G401.6 (cell line): ENCODE results near the gene NOS1AP.

Experiments
- FAIRE-seq: peaks from 2 replicates; lab custom pipeline; 2012; peaks lifted over from hg19 to GRCh38; lab: Jason Lieb, UNC

NOS1AP gene

DNA sequence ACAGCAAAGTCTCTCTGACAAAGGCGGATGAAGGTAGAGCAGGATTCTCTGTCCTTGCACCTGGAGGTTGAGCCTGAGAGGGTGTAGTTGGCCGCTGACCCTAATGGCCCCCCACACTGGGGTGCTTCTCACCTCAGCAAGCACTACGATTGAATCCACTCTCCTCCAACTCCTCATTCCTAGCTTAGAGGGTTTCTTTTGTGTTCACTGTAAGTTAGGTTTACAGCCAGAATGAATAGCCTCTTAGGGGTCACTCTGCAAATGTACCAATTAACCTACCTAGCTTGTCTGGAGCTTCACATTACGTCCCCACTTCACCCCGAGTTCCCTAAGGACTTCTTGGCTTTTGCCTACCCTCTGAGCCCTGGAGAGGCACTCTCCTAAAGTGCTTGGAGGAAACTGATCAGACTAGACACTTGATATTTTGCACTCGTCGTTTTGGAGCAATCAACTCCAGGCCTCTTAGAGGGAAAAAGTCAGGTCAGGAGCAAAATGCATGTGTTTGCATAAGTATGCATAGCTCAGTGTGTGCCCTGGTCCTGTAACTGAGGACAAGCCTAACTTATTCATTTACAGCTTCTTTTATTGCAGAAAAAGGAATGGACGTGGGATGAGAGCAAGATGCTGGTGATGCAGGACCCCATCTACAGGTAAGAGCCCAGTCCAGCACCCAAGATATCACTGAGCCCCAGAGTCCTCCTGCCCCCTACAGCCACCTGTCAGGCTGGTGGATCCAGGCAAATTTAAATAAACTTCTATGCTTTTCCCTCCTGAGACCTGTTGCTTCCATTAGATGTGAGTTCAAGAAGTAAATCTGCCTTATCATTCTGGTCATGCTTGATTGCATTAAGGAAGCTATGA, 230.8 kb downstream of the NOS1AP start:
- FAIRE-seq, result no peak

DNA sequence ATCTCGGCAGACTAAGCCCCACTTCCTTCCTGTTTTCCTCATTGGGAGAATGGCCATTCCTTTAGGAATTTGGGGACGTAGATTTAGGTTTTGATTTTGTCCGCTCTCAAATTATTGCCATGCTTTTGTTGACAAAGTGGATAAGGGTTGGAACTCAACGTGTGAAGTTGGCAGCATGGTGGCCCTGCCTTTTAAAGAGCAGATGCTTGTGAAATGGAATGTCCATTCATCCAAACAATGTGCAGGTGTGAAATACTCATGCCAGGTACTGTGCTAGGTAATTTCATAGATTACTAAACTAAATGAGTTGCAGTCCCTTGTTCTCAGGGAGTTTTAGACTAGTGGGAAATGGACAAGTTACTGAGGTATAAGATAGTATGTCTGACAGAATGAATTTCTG, 232.2 kb downstream of the NOS1AP start:
- no peak for FAIRE-seq

DNA sequence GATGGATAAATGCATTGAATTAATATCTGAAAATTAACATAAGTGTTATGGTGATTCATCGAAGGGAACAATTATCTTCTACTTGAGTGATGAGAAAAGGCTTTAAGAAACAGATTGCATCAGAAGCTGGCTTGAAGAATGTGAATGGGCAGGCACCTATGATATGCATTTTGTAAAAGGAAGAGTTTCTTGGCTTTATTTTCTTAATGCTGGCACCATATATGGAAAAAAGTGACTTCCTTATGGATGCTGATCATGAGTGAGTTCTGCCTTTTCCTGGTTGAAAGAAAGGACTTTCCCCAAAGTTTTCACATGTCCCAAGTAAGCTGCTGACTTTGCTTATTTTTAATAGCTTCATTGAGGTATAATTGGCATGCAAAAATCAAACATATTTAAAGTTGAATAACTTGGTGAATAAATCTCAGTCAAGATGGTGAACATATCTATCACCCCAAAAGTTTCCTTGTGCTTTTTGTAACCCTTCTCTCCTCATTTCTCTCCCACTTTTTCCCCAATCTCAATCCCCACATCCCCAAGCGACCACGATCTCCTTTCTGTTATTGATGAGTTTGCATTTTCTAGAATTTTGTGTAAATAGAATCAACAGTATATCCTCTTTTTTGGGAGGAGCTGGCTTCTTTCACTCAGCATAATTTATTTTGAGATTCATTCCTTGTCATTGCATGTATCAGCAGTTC, 233.0 kb downstream of the NOS1AP start:
- FAIRE-seq, result no peak

DNA sequence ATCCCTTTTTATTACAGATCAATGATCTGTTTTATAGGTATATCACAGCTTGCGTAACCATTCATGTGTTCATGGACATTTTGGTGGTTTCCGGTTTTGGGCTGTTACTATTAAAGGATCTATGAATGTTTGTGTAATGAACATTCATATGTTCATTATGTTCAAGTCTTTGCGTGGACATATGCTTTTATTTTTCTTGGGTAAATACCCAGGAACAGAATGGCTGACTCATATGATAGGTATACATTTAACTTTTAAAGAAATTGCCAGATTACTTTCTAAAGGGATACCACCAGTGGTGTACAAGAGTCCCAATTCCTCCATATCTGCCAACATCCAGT, 233.5 kb downstream of the NOS1AP start:
- FAIRE-seq, result no peak

DNA sequence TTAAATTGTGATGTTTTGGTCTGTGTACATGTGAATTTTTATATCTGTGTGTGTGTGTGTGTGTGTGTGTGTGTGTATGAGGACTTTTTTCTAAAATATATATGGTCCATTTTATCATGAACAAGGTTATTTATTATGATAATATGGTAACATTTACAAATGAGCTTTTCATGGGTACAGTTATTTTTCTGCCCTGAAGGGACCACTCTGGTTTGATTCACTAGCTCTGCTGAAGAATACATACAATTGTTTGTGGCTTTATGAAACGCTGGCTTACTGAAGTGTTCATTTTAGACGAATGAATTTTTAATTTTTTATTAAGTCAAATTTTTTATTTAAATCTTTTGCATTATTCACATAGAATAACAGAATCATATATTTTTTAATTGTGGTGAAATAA, 235.2 kb downstream of the NOS1AP start:
- no peak for FAIRE-seq

DNA sequence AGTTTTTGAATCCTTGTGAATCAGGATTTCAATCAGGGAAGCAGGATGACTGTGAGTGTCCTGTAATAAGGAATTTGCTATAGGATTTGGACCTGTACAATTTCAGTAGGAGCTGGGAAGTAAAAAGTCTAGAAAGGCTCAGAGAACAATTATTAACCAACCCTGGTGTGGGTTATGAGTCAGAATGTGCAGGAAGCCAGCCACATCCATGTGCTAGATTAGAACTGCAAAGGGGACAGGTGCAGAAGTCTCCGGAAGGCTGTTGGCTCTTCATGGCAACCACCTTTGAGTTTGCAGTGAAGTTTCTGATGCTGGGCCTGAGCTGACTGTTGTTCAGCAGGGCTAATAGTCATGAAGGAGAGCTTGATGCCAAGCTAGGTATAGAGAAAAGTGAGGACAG, 236.5 kb downstream of the NOS1AP start:
- no peak for FAIRE-seq

DNA sequence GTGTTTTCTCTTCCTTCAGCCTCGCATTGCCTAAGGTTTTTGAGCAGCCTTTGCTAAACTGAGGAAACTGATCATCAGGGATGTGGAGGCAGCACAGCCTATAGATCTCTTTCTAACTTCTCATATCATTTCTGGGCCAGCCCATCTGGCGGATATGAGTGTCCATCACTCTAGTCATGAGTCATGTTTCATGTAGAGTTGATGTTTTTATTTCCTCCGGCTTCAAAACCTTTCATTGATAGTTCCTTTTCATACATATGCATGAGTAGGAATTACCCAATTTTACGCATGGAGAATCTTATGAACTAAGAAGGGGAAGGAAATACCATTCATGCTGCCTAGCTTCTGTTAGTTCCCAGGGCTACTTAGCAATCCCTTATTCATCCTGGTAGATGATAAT, 240.8 kb downstream of the NOS1AP start:
- no peak for FAIRE-seq

DNA sequence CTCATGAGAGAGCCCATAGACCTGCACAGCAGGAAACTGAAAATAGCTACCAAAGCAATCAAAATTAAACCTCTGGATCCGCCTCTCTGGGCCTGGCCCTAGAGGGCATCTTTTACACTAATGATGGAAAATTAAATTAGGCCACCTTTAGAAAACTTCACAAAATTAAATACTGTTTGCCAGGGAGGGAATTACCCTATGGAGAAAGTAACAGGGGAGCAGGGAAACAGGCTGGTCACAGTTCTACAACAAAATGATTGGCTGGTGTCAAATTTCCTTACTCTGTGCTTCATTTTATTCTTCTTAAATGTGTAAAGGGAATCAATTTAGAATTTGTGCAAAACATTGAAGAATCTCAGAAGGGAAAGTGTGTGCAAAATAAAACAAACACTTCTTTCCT, 244.7 kb downstream of the NOS1AP start:
- FAIRE-seq, result no peak

DNA sequence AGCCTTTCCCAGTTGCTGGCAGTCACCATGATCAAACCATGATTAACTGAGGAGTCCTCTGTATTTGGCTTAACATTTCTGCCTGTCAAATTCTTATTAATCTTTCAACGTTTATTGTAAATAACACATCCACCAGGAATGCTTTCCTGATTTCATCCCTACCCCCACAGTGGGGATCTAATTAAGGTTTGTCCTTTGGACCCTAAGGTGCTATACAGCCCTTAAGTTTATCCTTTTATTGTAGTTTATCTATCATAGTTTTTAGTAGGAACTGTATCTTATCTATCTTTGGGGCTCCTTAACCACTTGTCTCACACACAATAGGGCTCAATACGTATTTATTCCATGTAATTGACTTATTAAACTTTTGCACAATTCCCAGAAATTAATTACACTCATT, 246.2 kb downstream of the NOS1AP start:
- no peak for FAIRE-seq

DNA sequence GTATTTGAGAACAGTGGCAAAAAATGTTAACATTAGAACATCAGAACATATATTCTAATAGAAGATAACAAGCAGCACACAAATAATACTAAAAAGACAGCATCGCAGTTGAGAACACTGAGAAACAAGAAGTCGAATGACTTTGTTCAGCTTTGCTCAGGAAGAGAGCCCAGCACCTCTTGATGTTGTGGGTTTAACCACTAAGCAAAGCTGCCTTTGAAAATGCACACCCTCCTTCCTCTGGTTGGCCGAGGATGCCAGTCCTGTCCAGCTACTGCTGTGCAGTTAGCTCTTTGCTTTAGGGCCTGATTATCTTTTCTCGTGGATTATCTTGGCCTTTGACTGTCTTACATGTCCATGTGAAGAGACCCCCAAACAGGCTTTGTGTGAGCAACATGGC, 246.7 kb downstream of the NOS1AP start:
- no peak for FAIRE-seq

DNA sequence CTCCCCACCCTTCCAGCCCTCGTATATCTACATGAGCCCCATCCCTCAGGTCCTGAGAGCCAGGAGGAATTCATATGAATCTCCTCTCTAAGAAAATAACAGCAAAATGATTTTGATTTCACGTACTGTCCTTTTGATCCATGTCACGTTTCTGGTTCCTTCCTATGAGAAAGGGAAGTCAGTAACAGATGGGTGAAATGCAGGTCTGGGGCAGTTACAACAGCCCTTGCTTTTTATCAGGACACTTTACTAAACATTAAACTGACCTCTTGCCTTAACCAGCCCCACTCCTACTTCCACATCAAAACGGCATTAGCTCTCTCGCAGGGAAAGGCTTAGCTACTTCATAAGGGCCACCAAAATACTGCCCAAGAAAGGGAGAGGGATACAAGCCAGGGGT, 248.1 kb downstream of the NOS1AP start:
- FAIRE-seq, result no peak

DNA sequence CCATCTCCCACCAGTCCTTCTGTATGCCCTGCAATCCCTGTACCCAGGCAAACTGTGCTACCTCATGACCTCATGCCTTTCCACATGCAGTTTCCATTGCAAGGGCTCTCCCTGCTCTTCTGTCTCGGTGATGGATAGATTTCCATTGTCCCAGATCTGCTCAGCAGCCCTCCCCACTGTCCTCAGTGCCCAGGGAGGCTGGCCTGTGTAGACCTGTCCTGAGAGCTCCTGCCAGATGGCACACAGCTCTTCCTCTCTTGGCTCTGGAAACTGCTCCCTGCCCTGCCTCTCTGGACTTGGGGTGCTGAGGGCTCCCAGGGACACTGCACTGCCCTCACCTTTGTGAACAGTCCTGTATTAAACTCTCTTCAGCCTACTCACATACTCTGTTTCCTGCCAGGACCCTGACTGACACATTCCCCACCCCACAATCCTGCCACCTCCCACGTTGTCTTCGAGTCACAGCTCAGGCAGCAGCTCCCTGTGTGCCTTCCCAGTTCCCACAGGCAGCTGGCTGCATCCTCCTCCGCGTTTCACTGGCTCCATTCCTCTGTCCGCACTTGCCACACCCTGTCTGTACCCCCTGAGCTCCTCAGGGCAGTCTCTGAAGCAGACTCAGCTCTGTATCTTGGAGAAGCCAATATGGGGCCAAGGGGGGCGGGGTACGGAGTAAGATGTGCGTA, 250.1 kb downstream of the NOS1AP start:
- FAIRE-seq, result no peak

DNA sequence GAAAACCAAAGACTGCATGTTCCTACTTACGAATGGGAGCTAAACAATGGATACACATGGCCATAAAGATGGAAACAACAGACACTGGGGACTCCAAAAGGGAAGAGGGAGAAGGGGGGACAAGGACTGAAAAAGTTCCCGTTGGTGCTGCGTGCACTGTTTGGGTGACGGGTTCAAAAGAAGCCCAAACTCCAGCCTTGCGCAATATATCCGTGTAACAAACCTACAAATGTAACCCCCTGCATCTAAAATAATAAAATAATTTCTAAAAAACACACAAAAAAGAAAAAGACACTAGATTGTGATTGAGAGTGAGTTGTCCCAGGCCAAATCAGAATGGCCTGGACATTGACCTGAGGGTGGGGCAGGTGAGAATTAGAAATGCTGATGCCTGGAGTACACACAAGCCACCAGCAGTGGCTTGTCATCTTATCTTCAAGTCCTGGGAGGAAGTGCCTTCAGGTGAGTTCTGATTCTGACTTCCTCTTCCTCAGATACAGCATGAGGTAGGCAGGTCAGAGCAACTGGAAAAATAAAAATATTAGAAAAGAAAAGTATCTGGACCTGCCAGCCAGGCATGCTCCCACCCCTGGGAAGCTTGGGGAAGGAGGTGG, 252.4 kb downstream of the NOS1AP start:
- FAIRE-seq, result no peak

DNA sequence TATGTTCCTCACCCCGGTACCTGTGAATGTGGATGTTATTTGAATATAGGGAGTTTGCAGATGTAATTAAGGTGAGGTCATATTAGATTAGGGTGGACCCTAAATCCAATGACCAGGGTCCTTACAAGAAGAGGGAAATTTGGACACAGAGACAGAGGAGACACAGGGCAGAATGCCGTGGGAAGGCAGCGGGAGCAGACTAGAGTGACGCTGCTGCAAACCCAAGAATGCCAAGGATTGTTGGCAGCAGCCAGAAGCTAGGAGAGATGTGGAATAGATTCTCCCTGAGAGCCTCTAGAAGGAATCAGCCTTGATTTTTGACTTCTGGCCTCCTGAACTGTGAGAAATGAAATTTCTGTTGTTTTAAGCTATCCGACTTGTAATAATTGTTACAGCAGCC, 253.5 kb downstream of the NOS1AP start:
- no peak for FAIRE-seq

DNA sequence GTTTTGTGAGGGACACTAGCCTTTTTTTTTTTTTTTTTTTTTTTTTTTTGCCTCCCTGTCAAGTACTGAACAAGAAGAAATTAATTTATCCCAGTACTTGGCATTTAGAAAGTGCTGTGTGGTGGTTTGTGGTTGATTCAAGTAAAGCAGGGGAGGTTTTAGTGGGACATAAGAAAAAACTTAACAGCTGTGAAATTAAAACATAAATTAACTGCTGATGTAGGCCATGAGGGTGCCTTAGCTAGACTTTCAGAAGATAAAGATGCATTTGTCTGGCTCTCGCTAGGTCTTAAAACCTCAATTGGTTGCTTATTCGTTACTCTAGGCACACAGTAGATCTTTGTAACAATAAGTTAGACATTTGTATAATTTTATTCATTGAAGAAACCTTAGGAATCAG, 254.9 kb downstream of the NOS1AP start:
- FAIRE-seq, result no peak

DNA sequence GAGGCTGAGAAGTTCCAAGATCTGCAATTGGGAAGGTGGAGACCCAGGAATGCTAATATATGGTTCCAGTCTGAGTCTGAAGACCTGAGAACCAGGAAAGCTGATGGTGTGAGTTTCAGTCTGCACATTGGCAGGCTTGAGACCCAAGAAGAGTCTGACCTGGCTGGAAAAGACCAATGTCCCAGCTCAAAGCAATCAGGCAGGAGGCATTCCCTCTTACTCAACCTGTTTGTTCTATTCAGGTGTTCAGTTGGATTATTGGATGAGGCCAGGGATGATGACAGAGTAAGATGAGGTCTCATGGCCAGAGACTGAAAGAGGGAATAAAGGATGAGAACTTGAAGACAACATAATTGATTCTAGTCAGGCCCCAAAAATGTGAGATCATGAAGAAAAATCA, 257.1 kb downstream of the NOS1AP start:
- no peak for FAIRE-seq

DNA sequence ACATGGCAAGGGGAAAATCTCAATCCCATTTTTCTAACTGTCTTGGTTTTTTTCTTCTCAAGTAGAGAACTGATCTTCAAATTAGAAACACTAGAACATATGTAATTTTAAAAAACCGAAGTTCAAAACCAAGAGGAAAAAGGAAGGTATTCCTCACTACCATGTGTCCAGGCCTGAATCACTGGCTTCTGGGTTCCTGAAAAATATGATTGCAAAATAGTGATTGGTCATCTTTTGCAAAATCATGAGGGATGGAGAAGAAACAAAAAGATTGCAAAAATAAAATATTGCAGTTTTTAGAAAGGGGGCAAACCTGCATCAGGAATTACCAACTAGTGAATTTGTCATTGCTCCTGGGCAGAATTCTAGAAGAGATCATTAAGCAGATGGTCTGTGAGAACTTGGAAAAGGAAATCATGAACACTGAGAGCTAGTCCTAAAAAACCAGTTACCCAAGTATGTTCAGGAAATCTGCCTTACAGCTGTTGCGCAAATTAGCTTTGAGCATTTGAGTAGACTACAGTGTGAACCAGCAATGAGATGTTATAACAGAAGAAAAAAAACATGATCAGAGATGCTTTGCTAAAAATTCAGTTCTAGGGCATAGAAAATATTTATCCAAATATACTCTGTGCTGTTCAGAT, 257.8 kb downstream of the NOS1AP start:
- FAIRE-seq, result no peak

DNA sequence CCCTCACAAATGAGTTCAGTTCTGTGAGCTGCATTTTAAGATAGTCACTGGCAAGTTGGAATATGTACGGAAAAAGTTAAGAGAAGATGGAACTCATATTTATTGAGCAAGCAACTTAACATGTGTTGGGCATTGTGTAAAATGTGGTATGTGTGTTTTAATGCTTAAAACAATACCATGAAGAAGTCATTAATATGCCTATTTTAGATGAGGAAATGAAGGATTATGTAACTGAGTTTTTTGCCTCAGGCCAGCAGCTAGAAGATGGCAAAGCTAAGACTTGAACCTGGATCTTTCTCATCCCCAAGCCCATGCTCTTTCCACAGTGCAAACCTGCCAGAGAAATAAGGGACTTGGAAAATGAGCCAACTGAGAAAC, 258.3 kb downstream of the NOS1AP start:
- no peak for FAIRE-seq

DNA sequence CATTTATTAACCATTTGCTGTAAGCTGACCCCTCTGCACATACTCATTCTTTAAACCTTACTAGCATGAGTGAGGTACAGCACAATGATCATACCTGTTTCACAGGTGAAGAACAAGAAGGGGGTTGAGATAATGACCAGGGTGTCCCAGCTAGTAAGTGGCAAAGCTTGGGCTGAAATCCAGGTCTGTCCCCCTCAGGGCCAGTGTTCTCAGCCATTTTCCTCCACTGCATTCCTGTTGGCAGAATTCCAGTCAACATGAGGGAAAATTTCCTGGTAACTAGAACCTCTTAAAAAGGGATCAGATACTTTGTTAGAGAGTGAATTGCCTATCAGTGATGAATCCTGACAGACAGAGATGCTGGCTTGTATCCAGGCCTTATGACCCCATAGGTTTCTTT, 259.0 kb downstream of the NOS1AP start:
- FAIRE-seq, result no peak

DNA sequence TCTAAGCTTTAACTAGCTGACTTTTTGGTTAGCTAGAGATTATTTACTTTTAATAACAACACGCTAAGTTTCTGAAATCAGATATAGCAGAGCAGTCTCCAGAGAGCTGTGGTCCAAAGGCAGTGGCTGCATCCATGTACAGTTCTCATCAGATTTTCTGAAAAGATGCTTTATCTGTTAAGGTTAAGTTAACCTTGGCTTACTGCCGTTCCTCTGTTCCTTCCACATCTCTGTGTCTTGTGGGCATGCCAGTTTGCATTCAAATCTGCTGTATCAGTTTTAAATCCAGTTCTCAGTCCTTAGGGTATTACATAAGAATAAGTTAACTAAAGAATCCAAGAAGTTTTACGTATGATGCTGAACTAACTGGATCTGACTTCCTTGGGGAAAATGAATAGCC, 260.3 kb downstream of the NOS1AP start:
- no peak for FAIRE-seq

DNA sequence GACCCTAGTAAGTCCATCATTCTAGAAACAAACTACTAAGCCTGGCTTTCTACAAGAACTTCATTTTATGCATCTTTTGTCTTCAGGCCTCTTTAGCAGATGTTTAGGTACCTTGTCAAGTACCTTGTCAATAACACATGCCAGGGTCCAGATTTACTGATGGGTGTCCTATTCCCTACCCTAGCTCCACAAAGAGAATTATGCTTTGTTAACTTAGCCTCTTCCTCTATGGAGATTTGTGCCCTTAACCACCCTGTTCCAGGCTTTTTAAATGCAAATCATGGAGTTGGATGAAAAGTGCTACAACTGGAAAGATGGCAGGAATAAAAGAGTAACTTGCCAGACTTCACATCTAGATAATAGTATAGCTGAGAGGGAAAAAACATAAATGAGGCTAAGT, 264.5 kb downstream of the NOS1AP start:
- no peak for FAIRE-seq

DNA sequence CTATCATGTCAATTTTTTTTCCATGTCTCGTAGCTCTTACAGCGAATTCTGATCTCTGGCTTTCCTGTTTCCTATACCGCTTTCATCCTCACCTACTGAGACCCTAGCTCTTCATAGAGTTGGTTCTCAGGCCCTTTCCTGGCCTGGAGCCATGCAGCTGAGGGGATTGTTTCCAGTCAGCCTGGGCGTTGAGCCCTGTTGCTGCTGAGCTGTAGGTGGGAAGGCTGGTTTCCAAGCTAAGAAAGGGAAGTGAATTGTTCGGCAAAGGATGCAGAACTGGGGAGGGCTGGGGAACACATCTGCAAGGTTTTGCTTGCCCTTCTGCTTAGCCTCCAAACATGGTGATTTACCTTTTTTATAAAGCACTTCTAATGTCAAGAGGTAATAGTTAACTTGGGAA, 265.6 kb downstream of the NOS1AP start:
- no peak for FAIRE-seq
